K562 (cell line): ENCODE data around the gene DEDD2. TPM values are rescaled to one million over a fixed set of nuclear protein-coding genes. Genes with fewer than 3 reads are reported as not detected.

ENCODE experiments used
- CREB1 ChIP-seq, 2 experiments: sonication (generic) in 1 of 2; formaldehyde crosslinking in 1 of 2; IDR thresholded peaks; 2 replicates each; pipeline versions ENCODE4 v1.6.1 to v1.8.0; 2012 to 2022; ENCODE audit warnings: inconsistent platforms in 1 of 2, mild to moderate bottlenecking in 1 of 2, missing genetic modification reagents in 1 of 2, moderate library complexity in 1 of 2
- DMBX1 ChIP-seq: fragments of 250-450 bp; sonication (Bioruptor Pico); IDR thresholded peaks from 2 replicates; pipeline ENCODE4 v1.8.0; 2022; ENCODE audit warnings: inconsistent platforms, mild to moderate bottlenecking, moderate library complexity, borderline replicate concordance
- GTF2E2 ChIP-seq: fragments of 200-800 bp; sonication (Bioruptor generic); IDR thresholded peaks from 2 replicates; pipeline ENCODE4 v1.6.1; 2016; ENCODE audit warnings: missing genetic modification characterization, missing compliant biosample characterization
- HDAC6 ChIP-seq: IDR thresholded peaks from 2 replicates; pipeline ENCODE4 v1.6.1; 2012; ENCODE audit warnings: low read depth, mild to moderate bottlenecking, control low read depth, inconsistent platforms, low read length, moderate library complexity
- MBD2 ChIP-seq: sonication (generic); IDR thresholded peaks from 2 replicates; pipeline ENCODE4 v1.6.1; 2016; ENCODE audit warnings: low read depth, borderline replicate concordance
- NR2C1 ChIP-seq, 2 experiments: fragments of 450-650 bp; IDR thresholded peaks; 2 replicates each; pipeline ENCODE4 v1.6.1; 2017; ENCODE audit warnings: mild to moderate bottlenecking in 2 of 2, antibody characterized with exemption in 1 of 2, inconsistent platforms in 1 of 2, missing compliant biosample characterization in 1 of 2, missing genetic modification characterization in 1 of 2
- REST ChIP-seq, 2 experiments: fragments of 450-650 bp; formaldehyde crosslinking in 1 of 2; IDR thresholded peaks; 2 replicates each; pipeline versions ENCODE4 v1.4.0 to v1.6.1; 2014 to 2020; ENCODE audit warnings: mild to moderate bottlenecking in 2 of 2, borderline replicate concordance in 1 of 2, low read depth in 1 of 2
- ZNF146 ChIP-seq: IDR thresholded peaks from one replicate; pipeline ENCODE4 v1.6.1; 2018; ENCODE audit warnings: missing compliant biosample characterization; ENCODE audit not compliant: unreplicated experiment
- ZNF444 ChIP-seq: fragments of 250-450 bp; sonication (Bioruptor Pico); IDR thresholded peaks from 2 replicates; pipeline ENCODE4 v1.4.0; 2020; ENCODE audit warnings: mild to moderate bottlenecking, moderate library complexity
- ZNF740 ChIP-seq, 3 experiments: fragments of 200-800 bp in 1 of 3; sonication (Bioruptor generic) in 1 of 3; sonication (generic) in 1 of 3; formaldehyde crosslinking in 1 of 3; IDR thresholded peaks; 2 replicates each; pipeline versions ENCODE4 v1.6.1 to v1.8.0; 2016 to 2022; ENCODE audit warnings: mild to moderate bottlenecking in 2 of 3, missing compliant biosample characterization in 2 of 3, missing genetic modification characterization in 2 of 3, missing genetic modification reagents in 1 of 3
- polyA plus RNA-seq, 8 experiments: library from polyadenylated mRNA; depleted of rRNA in 4 of 8; stranded (reverse) in 5 of 8; unstranded in 3 of 8; fragments of >200 nt; fragmentation: Nextera tagmentation in 2 of 8; fragmentation: Illumina TruSeq in 1 of 8; extraction: Ambion mirVana in 2 of 8; extraction: Trizol in 1 of 8; gene quantifications; 2 replicates each; pipeline versions ENCODE4 v1.2.1 to v1.2.3, GENCODE V29; 2011 to 2014; ENCODE audit warnings: inconsistent platforms in 1 of 8, missing spikeins in 1 of 8
- total RNA-seq, 7 experiments: library from RNA; depleted of rRNA in 6 of 7; stranded (reverse); fragments of >200 nt in 6 of 7; fragmentation: Illumina TruSeq in 2 of 7; extraction: Trizol in 2 of 7; gene quantifications; 2 replicates each; pipeline versions ENCODE4 v1.2.1 to v1.2.3, GENCODE V29; 2011 to 2021; ENCODE audit warnings: low replicate concordance in 1 of 7
- TF ChIP-seq, protein P1 (sequence below): sonication (generic); formaldehyde crosslinking; IDR thresholded peaks from 2 replicates; pipeline ENCODE4 v1.8.1; 2022; ENCODE audit warnings: missing genetic modification reagents
- TF ChIP-seq, protein P2 (sequence below): fragments of 450-650 bp; conservative IDR thresholded peaks from 2 replicates; pipeline ENCODE4 v1.6.1; 2016; ENCODE audit warnings: missing genetic modification characterization, low read depth, mild to moderate bottlenecking, missing compliant biosample characterization, moderate library complexity

DEDD2 gene
- total and polyA plus RNA-seq, 9 of the 15 experiments (the other 6 are each of a cell fraction or from before 2014, with no cell fraction given) = 4.3 to 43.0 (median 29.2) TPM

DNA sequence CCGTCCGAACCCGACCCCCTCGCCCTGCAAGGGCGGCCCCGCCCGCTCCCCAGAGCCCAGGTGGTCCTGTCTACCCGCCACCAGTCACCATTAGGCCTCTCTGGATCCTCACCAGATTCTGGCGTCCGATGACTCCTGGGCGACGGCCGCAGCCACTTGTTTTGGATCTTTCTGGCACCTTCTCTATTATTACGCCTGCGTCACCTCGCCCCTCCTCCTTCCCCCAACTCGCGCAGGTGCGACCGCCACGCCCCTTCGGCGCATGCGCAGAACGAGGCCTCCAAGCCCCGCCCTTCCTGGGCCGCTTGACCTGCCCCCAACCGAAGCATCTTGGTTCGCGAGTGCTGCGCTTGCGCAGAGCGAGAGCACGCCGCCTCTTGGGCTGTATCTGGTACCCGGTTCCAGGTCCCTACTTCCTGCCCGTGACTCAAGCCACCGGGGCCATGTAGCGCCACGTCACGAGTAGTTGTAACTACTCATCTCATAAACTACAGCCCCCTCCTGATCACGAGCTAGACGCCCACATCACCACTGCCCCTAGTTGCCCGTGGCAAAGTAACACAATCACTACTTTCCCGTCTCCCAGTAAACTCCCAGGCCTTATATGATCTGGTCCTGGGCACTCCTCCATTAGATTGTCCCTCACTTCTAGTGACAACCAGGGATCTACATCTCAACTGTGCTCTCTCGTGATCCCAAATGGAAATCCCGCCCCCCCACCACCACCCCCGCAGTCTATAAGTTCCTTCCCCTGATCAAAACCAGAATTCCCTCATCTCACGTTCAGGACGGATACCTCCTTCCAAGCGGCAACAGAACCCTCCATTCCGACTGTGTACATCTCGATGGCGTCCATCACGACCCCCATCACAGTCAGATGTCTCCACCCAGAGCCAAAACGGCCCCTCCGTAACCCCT, at the start of gene DEDD2 (continued):
- peak; percentile 83; the same call in 1 of the 2 replicates for TF ChIP-seq ZNF740 (CRISPR knock-in tag; IDR thresholded peaks at IDR 0.05)
- peak in 1 of 2 experiments; percentile 68; a peak in 2 of 4 replicates for TF ChIP-seq ZNF740 (tag; IDR thresholded peaks at IDR 0.05)
- no peak for TF ChIP-seq NR2C1 (IDR thresholded peaks at IDR 0.05)
- peak; percentile 61 for TF ChIP-seq NR2C1 (tag; IDR thresholded peaks at IDR 0.05)
- 0 out of 2 replicates have a peak, but pooled peaks have one; percentile 27 for TF ChIP-seq DMBX1 (CRISPR knock-in tag)
- no peak for TF ChIP-seq ZNF146 (CRISPR knock-in tag)
- peak; percentile 11; the same call in 1 of the 2 replicates for TF ChIP-seq MBD2
- TF ChIP-seq, protein P1, sequence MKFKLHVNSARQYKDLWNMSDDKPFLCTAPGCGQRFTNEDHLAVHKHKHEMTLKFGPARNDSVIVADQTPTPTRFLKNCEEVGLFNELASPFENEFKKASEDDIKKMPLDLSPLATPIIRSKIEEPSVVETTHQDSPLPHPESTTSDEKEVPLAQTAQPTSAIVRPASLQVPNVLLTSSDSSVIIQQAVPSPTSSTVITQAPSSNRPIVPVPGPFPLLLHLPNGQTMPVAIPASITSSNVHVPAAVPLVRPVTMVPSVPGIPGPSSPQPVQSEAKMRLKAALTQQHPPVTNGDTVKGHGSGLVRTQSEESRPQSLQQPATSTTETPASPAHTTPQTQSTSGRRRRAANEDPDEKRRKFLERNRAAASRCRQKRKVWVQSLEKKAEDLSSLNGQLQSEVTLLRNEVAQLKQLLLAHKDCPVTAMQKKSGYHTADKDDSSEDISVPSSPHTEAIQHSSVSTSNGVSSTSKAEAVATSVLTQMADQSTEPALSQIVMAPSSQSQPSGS (CRISPR knock-in tag) = no peak
- TF ChIP-seq CREB1 (IDR thresholded peaks at IDR 0.05) = peak; percentile 81
- TF ChIP-seq CREB1 (CRISPR knock-in tag; IDR thresholded peaks at IDR 0.05) = peak; percentile 87
- no peak for TF ChIP-seq REST (IDR thresholded peaks at IDR 0.05; ENCODE audit: borderline replicate concordance)
- no peak for TF ChIP-seq REST (CRISPR knock-in tag; IDR thresholded peaks at IDR 0.05; ENCODE audit: low read depth)
- no peak for TF ChIP-seq ZNF444 (CRISPR knock-in tag)
- TF ChIP-seq, protein P2, sequence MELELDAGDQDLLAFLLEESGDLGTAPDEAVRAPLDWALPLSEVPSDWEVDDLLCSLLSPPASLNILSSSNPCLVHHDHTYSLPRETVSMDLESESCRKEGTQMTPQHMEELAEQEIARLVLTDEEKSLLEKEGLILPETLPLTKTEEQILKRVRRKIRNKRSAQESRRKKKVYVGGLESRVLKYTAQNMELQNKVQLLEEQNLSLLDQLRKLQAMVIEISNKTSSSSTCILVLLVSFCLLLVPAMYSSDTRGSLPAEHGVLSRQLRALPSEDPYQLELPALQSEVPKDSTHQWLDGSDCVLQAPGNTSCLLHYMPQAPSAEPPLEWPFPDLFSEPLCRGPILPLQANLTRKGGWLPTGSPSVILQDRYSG (tag) = peak; percentile 64; the same call in 1 of the 2 replicates
- no peak for TF ChIP-seq HDAC6
- TF ChIP-seq GTF2E2 = no peak
